ENCODE results near the gene RPS27A.
"Not testable (repeated sequence)": the region's sequence is repeated elsewhere in the genome, so short reads cannot be mapped to it uniquely, and the experiment has no call there.

The RPS27A gene

GRCh38 chr2:55239656-55240222 is 7.3 kb downstream of the RPS27A start:
- DNase-seq, result peak in 1 of 2 experiments; percentile 37

GRCh38 chr2:55241582-55241981 is 9.1 kb downstream of the RPS27A start:
- DNase-seq, result not testable (repeated sequence)

GRCh38 chr2:55242617-55243016 is 10.1 kb downstream of the RPS27A start:
- no peak for DNase-seq

- DNase-seq, result no peak
Observed at GRCh38 chr2:55245411-55245810, 12.9 kb downstream of the RPS27A start.

GRCh38 chr2:55247025-55247424 is 14.5 kb downstream of the RPS27A start:
- no peak for DNase-seq

GRCh38 chr2:55252832-55253231 is 20.3 kb downstream of the RPS27A start:
- no peak for DNase-seq

- not testable (repeated sequence) for DNase-seq
Observed at GRCh38 chr2:55259586-55259985, 27.1 kb downstream of the RPS27A start.

GRCh38 chr2:55268288-55268906 is 35.9 kb downstream of the RPS27A start:
- DNase-seq, result no peak

GRCh38 chr2:55268907-55269644 is 36.6 kb downstream of the RPS27A start, which contains the start of gene MTIF2:
Gene MTIF2 (minus strand): TSS chr2:55269231. CDS start chr2:55263858, 5,373 bp downstream.
- DNase-seq, result peak; percentile 99

- peak in 1 of 2 experiments; percentile 53 for DNase-seq
Observed at GRCh38 chr2:55269645-55269990, 37.1 kb downstream of the RPS27A start.

GRCh38 chr2:55274346-55274745 is 41.9 kb downstream of the RPS27A start:
- not testable (repeated sequence) for DNase-seq

GRCh38 chr2:55277310-55277709 is 44.8 kb downstream of the RPS27A start:
- DNase-seq, result no peak

GRCh38 chr2:55279214-55279835 is 46.8 kb downstream of the RPS27A start:
- not testable (repeated sequence) for DNase-seq

GRCh38 chr2:55279859-55280424 is 47.5 kb downstream of the RPS27A start:
- DNase-seq, result not testable (repeated sequence)

- DNase-seq, result not testable (repeated sequence)
Observed at GRCh38 chr2:55280851-55281546, 48.5 kb downstream of the RPS27A start.

GRCh38 chr2:55282110-55282917 is 49.8 kb downstream of the RPS27A start:
- peak; percentile 93 for DNase-seq

- no peak for DNase-seq
Observed at GRCh38 chr2:55283083-55283482, 50.6 kb downstream of the RPS27A start.
